MM.1S (cell line): ENCODE measurements around the gene DUSP23.
A peak's percentile ranks its signal among the peaks of the same experiment; 100 is the strongest.

ENCODE experiments used
- DNase-seq: peaks from one replicate; pipeline ENCODE4 v3.0.0-alpha.2; 2015
- H2AFZ ChIP-seq: fragments of 300-600 bp; sonication (generic); 2 replicates; pipeline ENCODE4 v1.6.0; 2016; ENCODE audit warnings: antibody characterized with exemption, low read length
- H3F3A ChIP-seq: fragments of 300-600 bp; sonication (generic); 2 replicates; pipeline ENCODE4 v1.6.1; 2016; ENCODE audit warnings: mild to moderate bottlenecking, antibody characterized with exemption, low read length, moderate library complexity, mixed read lengths; ENCODE audit not compliant: insufficient read depth
- H3K27ac ChIP-seq: fragments of 300-600 bp; sonication (generic); 2 replicates; pipeline ENCODE4 v1.5.1; 2016; ENCODE audit warnings: mild to moderate bottlenecking, low read length
- H3K27me3 ChIP-seq: fragments of 300-600 bp; sonication (generic); replicated peaks from 2 replicates; pipeline ENCODE4 v1.6.0; 2016; ENCODE audit warnings: low read length; ENCODE audit not compliant: insufficient read depth
- H3K36me3 ChIP-seq: fragments of 300-600 bp; sonication (generic); replicated peaks from 2 replicates; pipeline ENCODE4 v1.6.1; 2016; ENCODE audit warnings: mild to moderate bottlenecking, low read length, mixed read lengths; ENCODE audit not compliant: insufficient read depth
- H3K4me1 ChIP-seq: fragments of 300-600 bp; sonication (generic); 2 replicates; pipeline ENCODE4 v1.6.1; 2016; ENCODE audit warnings: low read length, mixed read lengths
- H3K4me2 ChIP-seq: fragments of 300-600 bp; sonication (generic); 2 replicates; pipeline ENCODE4 v1.6.0; 2016; ENCODE audit warnings: low read depth, low read length
- H3K4me3 ChIP-seq: fragments of 300-600 bp; sonication (generic); 2 replicates; pipeline ENCODE4 v1.5.1; 2016; ENCODE audit warnings: low read length, mixed read lengths
- H3K79me2 ChIP-seq: fragments of 300-600 bp; sonication (generic); 2 replicates; pipeline ENCODE4 v1.6.1; 2016; ENCODE audit warnings: mixed run types, low read length, mixed read lengths
- H3K9ac ChIP-seq: fragments of 300-600 bp; sonication (generic); 2 replicates; pipeline ENCODE4 v1.6.1; 2016; ENCODE audit warnings: low read length, mixed read lengths
- H3K9me2 ChIP-seq: fragments of 300-600 bp; sonication (generic); replicated peaks from 2 replicates; pipeline ENCODE4 v1.6.1; 2016; ENCODE audit warnings: mild to moderate bottlenecking, low read length, mixed read lengths; ENCODE audit not compliant: insufficient read depth
- H3K9me3 ChIP-seq: fragments of 300-600 bp; sonication (generic); replicated peaks from 2 replicates; pipeline ENCODE4 v1.6.1; 2016; ENCODE audit warnings: mild to moderate bottlenecking, low read length, mixed read lengths; ENCODE audit not compliant: insufficient read depth
- H4K20me1 ChIP-seq: fragments of 300-600 bp; sonication (generic); 2 replicates; pipeline ENCODE4 v1.6.1; 2016; ENCODE audit warnings: mild to moderate bottlenecking, low read length, moderate library complexity, mixed read lengths; ENCODE audit not compliant: insufficient read depth
- CTCF ChIP-seq: fragments of 300-600 bp; sonication (generic); IDR thresholded peaks from 2 replicates; pipeline ENCODE4 v1.5.1; 2016; ENCODE audit warnings: antibody characterized with exemption, low read length, mixed read lengths
- EZH2 ChIP-seq: fragments of 300-600 bp; sonication (generic); optimal IDR thresholded peaks from 2 replicates; pipeline ENCODE3; 2017; ENCODE audit warnings: low read depth, mild to moderate bottlenecking, antibody characterized with exemption, low read length, mixed read lengths
- EZH2phosphoT487 ChIP-seq: fragments of 300-600 bp; sonication (generic); IDR thresholded peaks from 2 replicates; pipeline ENCODE4 v1.6.1; 2018; ENCODE audit warnings: antibody characterized with exemption, low read length

Gene DUSP23

GRCh38 chr1:159775716-159776115, 5.0 kb upstream of the DUSP23 start:
- DNase-seq = no peak
- no peaks in the 10 kb centered on the region for H3F3A ChIP-seq
- no peaks in the 10 kb centered on the region for H3K27me3 ChIP-seq

GRCh38 chr1:159778266-159778665, 2.5 kb upstream of the DUSP23 start:
- H2AFZ ChIP-seq = no peak overlapping the region
- H3F3A ChIP-seq = no peaks in the 10 kb centered on the region
- no peak for DNase-seq
- TF ChIP-seq CTCF (no peak), EZH2 (no peak), EZH2phosphoT487 (no peak)
- H3K9ac ChIP-seq = no peak overlapping the region
- no peaks in the 10 kb centered on the region for H4K20me1 ChIP-seq
- H3K27ac ChIP-seq = no peak overlapping the region
- H3K4me3 ChIP-seq = no peak overlapping the region
- H3K4me1 ChIP-seq = peaks cover 10% of the 10 kb centered on the region; the same call in 1 of the 2 replicates
- H3K4me2 ChIP-seq = no peak overlapping the region
- H3K79me2 ChIP-seq = 0 out of 2 replicates have a peak, but pooled peaks cover 8% of the 10 kb centered on the region
- no peaks in the 10 kb centered on the region for H3K27me3 ChIP-seq
- H3K9me3 ChIP-seq = no peaks in the 10 kb centered on the region
- H3K36me3 ChIP-seq = no peaks in the 10 kb centered on the region
- H3K9me2 ChIP-seq = no peaks in the 10 kb centered on the region

More at GRCh38 chr1:159775716-159776115, 5.0 kb upstream of the DUSP23 start:
- Histone ChIP-seq H3K36me3 (no peaks in the 10 kb centered on the region), H3K4me1 (peaks cover 4% of the 10 kb centered on the region; the same call in 1 of the 2 replicates), H3K9me2 (no peaks in the 10 kb centered on the region), H3K79me2 (no peaks in the 10 kb centered on the region), H2AFZ (no peak overlapping the region), H3K4me2 (no peak overlapping the region), H3K27ac (no peak overlapping the region), H4K20me1 (no peaks in the 10 kb centered on the region), H3K9ac (no peak overlapping the region), H3K4me3 (no peak overlapping the region), H3K9me3 (no peaks in the 10 kb centered on the region)
- TF ChIP-seq EZH2phosphoT487 (no peak), EZH2 (no peak), CTCF (peak; percentile 12; the same call in 1 of the 2 replicates)

- no peak overlapping the region for H3K27ac ChIP-seq
- H3F3A ChIP-seq = no peaks in the 10 kb centered on the region
- H3K36me3 ChIP-seq = no peaks in the 10 kb centered on the region
- H3K9ac ChIP-seq = no peak overlapping the region
- H3K4me1 ChIP-seq = peaks cover 10% of the 10 kb centered on the region; the same call in 1 of the 2 replicates
- no peak for TF ChIP-seq EZH2phosphoT487
- TF ChIP-seq CTCF = no peak
- TF ChIP-seq EZH2 = no peak
- DNase-seq = no peak
- H3K27me3 ChIP-seq = no peaks in the 10 kb centered on the region
- H3K79me2 ChIP-seq = 0 out of 2 replicates have a peak, but pooled peaks cover 8% of the 10 kb centered on the region
- no peak overlapping the region for H3K4me2 ChIP-seq
- no peaks in the 10 kb centered on the region for H3K9me3 ChIP-seq
- H2AFZ ChIP-seq = no peak overlapping the region
- H4K20me1 ChIP-seq = no peaks in the 10 kb centered on the region
- no peak overlapping the region for H3K4me3 ChIP-seq
- no peaks in the 10 kb centered on the region for H3K9me2 ChIP-seq
Measured at GRCh38 chr1:159779403-159779851, 1.3 kb upstream of the DUSP23 start.
